A673 (cell line): Measurements from ENCODE around the gene KRT33B. TPM values are rescaled to one million over a fixed set of nuclear protein-coding genes. Genes with fewer than 3 reads are reported as not detected.

Experiments used
- BruUV-seq: library from RNA; stranded (reverse); fragments of 400-500 nt; replicated peaks from 2 replicates; lab custom pipeline; 2021; lab: Mats Ljungman, UMichigan
- CTCF ChIA-PET: fragments of 300-600 bp; sonication (Branson Sonifier 250); formaldehyde crosslinking; loops from one replicate; lab custom pipeline; 2022; ENCODE audit warnings: antibody characterized with exemption; lab: Charles Lee
- POLR2A ChIA-PET: fragments of 300-600 bp; sonication (Branson Sonifier 250); formaldehyde crosslinking; loops from one replicate; lab custom pipeline; 2022; ENCODE audit warnings: antibody characterized with exemption; ENCODE audit not compliant: low non-redundant PET; lab: Charles Lee
- DNase-seq: peaks from one replicate; pipeline ENCODE4 v3.0.0-alpha.2; 2015; ENCODE audit warnings: low spot score
- H3K27ac ChIP-seq: fragments of 200-600 bp; sonication (generic); 2 replicates; pipeline ENCODE4 v1.5.1; 2016; ENCODE audit warnings: mixed run types, low read depth, mild to moderate bottlenecking, mixed read lengths, antibody characterized with exemption, low read length; ENCODE audit not compliant: poor library complexity, severe bottlenecking
- H3K27me3 ChIP-seq: fragments of 200-600 bp; sonication (generic); replicated peaks from 2 replicates; pipeline ENCODE4 v1.6.1; 2017; ENCODE audit warnings: mixed run types, low read depth, mild to moderate bottlenecking, mixed read lengths, antibody characterized with exemption, low read length; ENCODE audit not compliant: insufficient read depth, poor library complexity
- H3K36me3 ChIP-seq: fragments of 200-600 bp; sonication (generic); 2 replicates; pipeline ENCODE4 v1.6.1; 2016; ENCODE audit warnings: mixed run types, mild to moderate bottlenecking, mixed read lengths, antibody characterized with exemption, low read length; ENCODE audit not compliant: insufficient read depth, poor library complexity, severe bottlenecking
- H3K4me1 ChIP-seq: fragments of 200-600 bp; sonication (generic); 2 replicates; pipeline ENCODE4 v1.6.1; 2017; ENCODE audit warnings: mixed run types, mild to moderate bottlenecking, mixed read lengths, antibody characterized with exemption, low read length; ENCODE audit not compliant: insufficient read depth, poor library complexity, severe bottlenecking
- H3K4me3 ChIP-seq: fragments of 200-600 bp; sonication (generic); 2 replicates; pipeline ENCODE4 v1.5.1; 2016; ENCODE audit warnings: low read depth, mixed run types, mild to moderate bottlenecking, mixed read lengths, low read length; ENCODE audit not compliant: poor library complexity, severe bottlenecking
- H3K9me3 ChIP-seq: fragments of 200-600 bp; sonication (generic); 2 replicates; pipeline ENCODE4 v1.6.1; 2016; ENCODE audit warnings: mixed run types, low read depth, mild to moderate bottlenecking, mixed read lengths, antibody characterized with exemption, low read length; ENCODE audit not compliant: poor library complexity, severe bottlenecking
- CTCF ChIP-seq: fragments of 300-800, 200-600 bp; sonication (generic); conservative IDR thresholded peaks from 2 replicates; pipeline ENCODE4 v1.5.1; 2017; ENCODE audit warnings: low read depth, mild to moderate bottlenecking, antibody characterized with exemption, low read length, moderate library complexity, mixed read lengths
- EZH2 ChIP-seq: fragments of 200-600 bp; sonication (generic); IDR thresholded peaks from 2 replicates; pipeline ENCODE4 v1.6.1; 2017; ENCODE audit warnings: borderline replicate concordance, low read depth, mild to moderate bottlenecking, mixed read lengths, antibody characterized with exemption, low read length; ENCODE audit not compliant: poor library complexity, severe bottlenecking
- intact Hi-C: fragments of 100-400 bp; cut with micrococcal nuclease; formaldehyde crosslinking; loops from one replicate; pipeline ENCODE4 v1.10.0; 2022; ENCODE audit not compliant: unreplicated experiment
- total RNA-seq: library from RNA; stranded (reverse); gene quantifications from 2 replicates; pipeline ENCODE4 v1.2.3, GENCODE V29; 2021

Gene KRT33B
- total RNA-seq, 1 experiment from 2014 or later = not detected

- Histone ChIP-seq H3K36me3 (no peaks in the 10 kb centered on the region), H3K9me3 (no peaks in the 10 kb centered on the region), H3K4me1 (no peaks in the 10 kb centered on the region), H3K4me3 (no peak overlapping the region), H3K27me3 (no peaks in the 10 kb centered on the region), H3K27ac (no peak overlapping the region)
- no peak for TF ChIP-seq EZH2
- no peak for TF ChIP-seq CTCF
- ChIA-PET CTCF (no interaction called here), POLR2A (no interaction called here)
- BruUV-seq = no TSS peak
- no peak for DNase-seq
- intact Hi-C loops = no loop called here
Measured at GRCh38 chr17:41332239-41332638, 37.4 kb downstream of the KRT33B start.

- ChIA-PET CTCF (no interaction called here), POLR2A (no interaction called here)
- no peaks in the 10 kb centered on the region for H3K36me3 ChIP-seq
- intact Hi-C loops = no loop called here
- TF ChIP-seq CTCF (no peak), EZH2 (no peak)
- H3K27me3 ChIP-seq = no peaks in the 10 kb centered on the region
- H3K4me3 ChIP-seq = no peak overlapping the region
- DNase-seq = no peak
- BruUV-seq = no TSS peak
- no peaks in the 10 kb centered on the region for H3K4me1 ChIP-seq
- no peaks in the 10 kb centered on the region for H3K9me3 ChIP-seq
- no peak overlapping the region for H3K27ac ChIP-seq
Measured at GRCh38 chr17:41331606-41332005, 38.0 kb downstream of the KRT33B start.

GRCh38 chr17:41329279-41329948, 40.2 kb downstream of the KRT33B start:
- peak; percentile 59 for DNase-seq
- ChIA-PET CTCF (no interaction called here), POLR2A (no interaction called here)
- H3K36me3 ChIP-seq = no peaks in the 10 kb centered on the region
- intact Hi-C loops = loop anchor here (5.0 kb wide), 2 partner anchors 182 to 472 kb away; partner anchors contain the start of gene KRTAP4-5
- H3K4me1 ChIP-seq = no peaks in the 10 kb centered on the region
- no peak overlapping the region for H3K27ac ChIP-seq
- TF ChIP-seq EZH2 (no peak), CTCF (peak; percentile 60)
- no peaks in the 10 kb centered on the region for H3K9me3 ChIP-seq
- H3K27me3 ChIP-seq = no peaks in the 10 kb centered on the region
- no peak overlapping the region for H3K4me3 ChIP-seq
- BruUV-seq = no TSS peak
